GM21717 (cell line): ENCODE data around the gene RANBP3.
"Not testable (repeated sequence)": the region's sequence is repeated elsewhere in the genome, so short reads cannot be mapped to it uniquely, and the experiment has no call there.

Source experiments
- ATAC-seq: cut with Tn5 transposase; IDR thresholded peaks from one replicate; pipeline ENCODE4 v1.9.1; 2021; ENCODE audit warnings: mild to moderate bottlenecking, moderate library complexity; ENCODE audit not compliant: unreplicated experiment

The RANBP3 gene

DNA sequence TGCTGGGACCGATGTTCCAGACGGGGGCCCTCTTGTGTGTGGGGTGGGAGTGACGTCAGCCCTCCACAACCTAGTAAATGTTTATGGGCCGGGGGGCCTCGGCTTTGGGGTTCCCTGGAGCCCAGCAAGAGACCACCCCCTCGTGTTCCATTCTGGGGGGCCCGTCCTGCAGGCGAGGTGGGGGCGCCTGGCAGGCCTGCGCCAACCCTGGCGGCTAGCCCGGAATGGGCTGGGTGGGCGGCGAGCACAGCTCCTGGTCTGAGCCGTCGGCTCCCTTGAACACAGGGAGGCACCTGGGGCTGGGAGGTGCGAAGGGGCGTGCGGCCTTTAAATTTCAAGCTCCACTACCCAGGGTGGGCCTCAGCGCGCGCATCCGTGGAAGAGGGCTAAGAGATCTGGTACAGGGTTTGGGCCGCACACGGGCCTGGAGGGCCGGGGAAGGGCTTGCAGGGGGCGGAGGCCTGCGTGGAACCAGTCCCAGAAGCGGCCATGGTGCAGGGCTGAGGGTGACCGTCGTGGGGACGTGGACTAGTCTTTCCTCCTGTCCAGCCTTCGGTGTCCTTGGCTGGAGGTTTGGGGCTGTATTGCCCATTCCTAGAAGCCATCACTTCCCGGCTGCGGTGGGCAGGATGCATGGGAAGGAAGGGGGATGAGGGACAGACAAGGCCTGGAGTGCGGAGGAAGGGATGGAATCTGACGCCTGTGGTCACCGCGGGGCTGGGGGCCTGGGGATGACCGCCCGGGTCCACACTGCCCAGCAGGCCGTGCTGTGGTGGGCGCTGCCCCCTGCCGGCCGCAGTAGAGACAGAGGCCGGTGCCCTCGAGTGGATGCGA, 85.8 kb downstream of the RANBP3 start:
- ATAC-seq: no peak

DNA sequence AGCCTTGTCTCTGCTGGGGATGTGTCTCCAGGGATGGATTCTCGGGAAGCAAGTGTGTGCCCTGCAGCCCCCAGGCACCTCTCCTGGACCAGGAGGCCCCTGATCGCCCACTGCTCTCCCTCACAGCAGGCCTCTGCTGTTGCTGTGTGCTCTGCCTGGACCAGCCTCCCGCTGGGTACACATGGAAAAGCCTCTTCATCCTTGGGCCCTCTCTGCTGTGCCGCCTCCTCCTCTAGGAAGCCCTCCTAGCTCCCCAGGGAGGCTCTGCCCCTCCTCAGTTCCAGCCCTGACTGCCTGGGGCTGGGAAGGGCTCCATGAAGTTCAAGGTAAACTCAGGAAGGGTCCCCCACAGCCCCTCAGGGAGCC, 86.4 kb downstream of the RANBP3 start:
- no peak for ATAC-seq

DNA sequence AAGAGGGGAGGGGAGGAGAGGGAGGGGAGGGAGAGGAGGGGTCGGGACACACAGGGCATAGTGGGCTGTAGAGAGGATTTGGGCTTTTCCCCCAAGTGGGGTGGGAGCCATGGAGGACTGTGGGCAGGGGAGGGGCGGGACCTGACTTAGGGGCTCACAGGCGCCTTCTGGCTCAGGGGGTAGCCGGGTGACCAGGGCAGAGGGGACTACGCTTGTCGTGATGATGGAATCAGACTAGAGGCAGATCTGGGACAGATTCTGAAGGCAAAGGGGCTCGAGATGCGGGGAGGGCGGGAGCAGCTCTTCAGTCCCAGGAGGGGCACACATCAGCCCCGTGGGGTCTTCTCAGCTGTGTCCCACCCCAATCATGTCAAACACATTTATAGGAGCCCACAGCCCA, 87.8 kb downstream of the RANBP3 start:
- ATAC-seq: no peak

DNA sequence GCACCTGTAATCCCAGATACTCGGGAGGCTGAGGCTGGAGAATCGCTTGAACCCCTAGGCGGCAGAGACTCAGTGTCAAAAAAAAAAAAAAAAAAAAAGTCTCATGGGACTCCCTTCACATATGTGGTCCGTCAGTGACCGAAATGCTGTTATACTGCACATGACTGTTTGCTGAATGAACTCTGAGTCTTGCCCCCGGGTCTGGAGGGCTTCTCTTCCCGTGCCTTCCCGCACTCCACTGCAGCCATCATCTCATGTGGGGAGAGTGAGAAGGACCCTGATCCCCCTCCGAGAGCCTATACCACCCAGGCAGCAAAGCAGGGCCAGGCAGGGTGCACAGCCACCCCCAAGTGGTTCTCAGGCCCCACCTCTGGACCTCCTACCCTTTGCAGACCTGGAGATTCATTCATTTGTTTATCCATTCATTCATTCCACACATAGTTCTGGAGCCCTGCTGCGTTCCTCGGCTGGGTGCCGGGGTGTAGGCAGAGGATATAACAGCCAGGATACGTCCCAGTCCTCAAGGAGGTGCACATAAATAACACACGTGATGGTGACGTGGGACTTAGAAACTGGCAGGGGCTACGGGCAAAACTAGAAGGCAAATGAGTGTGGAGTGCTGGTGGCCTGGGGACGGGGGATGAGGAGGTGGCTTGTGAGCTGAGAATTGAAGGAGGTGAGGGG, 88.5 kb downstream of the RANBP3 start:
- no peak for ATAC-seq

DNA sequence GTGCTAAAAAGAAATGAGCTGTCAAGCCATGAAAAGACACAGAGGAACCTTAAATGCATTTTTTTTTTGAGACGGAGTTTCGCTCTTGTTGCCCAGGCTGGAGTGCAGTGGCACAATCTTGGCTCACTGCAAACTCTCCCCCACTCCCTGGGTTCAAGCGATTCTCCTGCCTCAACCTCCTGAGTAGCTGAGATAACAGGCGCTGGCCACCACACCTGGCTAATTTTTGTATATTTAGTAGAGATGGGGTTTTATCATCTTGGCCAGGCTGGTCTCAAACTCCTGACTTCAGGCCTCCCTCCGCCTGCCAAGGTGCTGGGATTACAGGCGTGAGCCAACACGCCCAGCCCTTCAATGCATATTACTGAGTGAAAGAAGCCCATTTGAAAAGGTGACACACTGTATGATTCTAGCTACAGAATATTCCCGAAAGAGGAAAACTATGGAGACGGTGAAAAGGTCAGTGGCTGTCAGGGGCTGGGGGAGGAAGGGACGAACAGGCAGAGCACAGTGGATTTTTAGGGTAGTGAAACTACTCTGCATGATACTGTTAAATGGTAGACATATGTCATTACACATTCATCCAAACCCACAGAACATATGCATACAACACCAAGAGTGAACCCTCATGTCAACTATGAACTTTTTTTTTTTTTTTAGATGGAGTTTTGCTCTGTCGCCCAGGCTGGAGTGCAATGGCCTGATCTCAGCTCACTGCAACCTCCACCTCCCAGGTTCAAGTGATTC, 93.7 kb downstream of the RANBP3 start:
- not testable (repeated sequence) for ATAC-seq

DNA sequence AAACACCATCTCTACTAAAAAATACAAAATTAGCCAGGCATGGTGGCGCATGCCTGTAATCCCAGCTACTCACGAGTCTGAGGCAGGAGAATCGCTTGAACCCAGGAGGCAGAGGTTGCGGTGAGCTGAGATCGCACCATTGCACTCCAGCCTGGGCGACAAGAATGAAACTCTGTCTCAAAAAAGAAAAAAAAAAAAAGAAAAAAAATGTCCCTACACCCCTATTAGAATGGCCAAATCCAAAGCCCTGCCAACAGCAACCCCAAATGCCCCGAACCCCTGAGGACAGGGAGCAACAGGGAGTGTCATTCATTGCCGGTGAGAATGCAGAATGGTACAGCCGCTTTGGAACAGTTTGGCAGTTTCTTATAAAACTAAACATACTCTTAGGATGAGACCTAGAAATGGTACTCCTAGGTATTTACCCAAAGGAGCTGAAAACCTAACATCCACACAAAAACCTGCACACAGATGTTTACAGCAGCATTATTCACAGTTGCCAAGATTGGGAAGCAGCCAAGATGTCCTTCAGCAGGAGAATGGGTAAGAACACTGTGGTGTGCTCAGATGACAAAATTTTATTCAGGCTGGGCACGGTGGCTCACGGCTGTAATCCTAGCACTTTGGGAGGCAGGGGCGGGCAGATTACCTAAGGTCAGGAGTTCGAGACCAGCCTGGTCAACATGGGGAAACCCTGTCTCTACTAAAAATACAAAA, 94.6 kb downstream of the RANBP3 start:
- not testable (repeated sequence) for ATAC-seq

DNA sequence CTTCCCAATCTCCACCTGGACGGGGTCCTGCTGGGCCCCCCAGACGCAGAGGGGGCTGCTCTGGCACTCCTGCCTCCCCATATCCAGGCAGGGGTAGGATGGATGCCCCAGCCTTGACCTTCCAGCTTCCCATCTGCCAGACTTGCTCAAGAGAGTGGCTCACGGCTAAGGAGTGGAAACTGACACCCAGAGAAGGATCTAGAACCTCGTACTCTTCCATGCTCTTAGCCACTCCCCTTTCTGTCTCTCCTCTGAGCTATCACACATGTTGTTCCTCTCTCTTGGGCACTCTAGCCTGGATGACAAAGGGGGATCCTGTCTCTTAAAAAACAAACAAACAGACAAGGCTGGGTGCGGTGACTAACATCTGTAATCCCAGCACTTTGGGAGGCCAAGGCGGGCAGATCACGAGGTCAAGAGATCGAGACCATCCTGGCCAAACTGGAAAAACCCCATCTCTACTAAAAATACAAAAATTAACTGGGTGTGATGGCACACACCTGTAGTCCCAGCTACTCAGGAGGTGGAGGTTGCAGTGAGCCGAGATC, 95.4 kb downstream of the RANBP3 start:
- ATAC-seq: no peak

DNA sequence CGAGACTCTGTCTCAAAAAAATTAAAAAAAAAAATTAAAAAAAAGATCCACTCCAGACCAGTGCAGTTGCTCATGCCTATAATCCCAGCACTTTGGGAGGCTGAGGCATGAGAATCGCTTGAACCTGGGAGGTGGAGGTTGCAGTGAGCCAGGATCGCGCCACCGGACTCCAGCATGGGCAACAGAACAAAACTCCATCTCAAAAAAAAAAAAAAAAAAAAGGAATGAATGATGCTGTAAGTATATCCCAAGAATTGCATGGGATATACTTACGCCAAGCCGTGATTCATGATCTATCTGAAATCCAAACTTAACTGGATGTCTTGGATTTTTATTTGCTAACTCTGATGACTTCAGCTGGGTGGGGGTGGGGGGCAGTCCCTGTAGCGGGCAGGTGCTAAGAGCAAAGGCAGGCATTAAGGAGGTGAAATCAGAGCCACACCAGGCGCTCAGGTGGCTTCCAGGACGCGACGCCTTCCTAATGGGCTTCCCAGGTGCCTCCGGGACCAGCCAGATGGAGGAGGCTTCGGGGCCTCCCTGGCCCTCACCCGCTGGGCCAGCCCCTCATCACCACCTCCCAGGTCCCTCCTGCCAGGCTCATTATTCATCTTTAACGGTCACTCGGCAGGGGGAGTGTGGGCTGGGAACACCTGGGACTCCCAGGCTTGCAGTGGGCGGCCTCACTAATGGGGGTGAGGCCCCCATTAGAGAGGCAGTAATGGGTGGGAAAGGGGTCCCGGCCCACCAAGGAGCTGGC, 96.2 kb downstream of the RANBP3 start:
- ATAC-seq: no peak

DNA sequence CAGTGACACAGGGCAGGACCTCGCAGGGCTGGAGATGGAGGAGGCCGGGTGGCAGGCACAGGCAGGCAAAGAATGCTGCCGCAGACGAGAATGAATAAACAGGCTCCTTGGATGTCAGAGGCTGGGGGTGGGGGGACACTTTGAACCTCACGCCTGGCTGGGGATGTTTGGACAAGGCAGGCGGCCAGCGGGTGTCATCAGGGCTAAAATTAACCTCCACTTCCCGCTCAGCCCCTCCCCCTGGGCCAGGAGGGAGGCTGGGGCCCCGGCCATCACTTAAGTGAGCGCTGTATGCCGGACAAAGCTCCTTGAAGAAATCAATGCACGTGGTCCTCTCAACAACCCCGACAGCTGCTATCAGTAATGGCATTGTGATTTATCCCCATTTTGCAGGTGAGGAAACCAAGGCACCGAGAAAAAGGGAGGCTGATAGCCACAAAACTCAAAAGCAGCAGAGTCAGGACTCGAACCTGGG, 97.3 kb downstream of the RANBP3 start:
- no peak for ATAC-seq

DNA sequence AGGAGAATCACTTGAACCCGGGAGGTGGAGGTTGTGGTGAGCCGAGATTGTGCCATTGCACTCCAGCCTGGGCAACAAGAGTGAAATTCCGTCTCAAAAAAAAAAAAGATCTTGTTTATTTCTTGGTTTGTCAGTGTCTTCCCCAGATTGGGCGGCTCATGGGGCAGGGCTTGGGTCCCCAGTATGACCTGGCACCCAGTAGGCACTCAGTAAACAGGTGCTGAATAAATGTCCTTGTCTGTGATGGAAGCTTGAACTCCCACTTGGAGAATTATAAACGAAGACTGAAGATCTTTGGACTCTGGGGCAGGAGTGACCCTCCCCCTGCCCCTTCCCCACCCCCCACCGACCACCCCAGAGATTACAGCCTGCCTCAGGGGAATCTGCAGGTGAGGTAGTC, 97.7 kb downstream of the RANBP3 start:
- ATAC-seq: no peak

DNA sequence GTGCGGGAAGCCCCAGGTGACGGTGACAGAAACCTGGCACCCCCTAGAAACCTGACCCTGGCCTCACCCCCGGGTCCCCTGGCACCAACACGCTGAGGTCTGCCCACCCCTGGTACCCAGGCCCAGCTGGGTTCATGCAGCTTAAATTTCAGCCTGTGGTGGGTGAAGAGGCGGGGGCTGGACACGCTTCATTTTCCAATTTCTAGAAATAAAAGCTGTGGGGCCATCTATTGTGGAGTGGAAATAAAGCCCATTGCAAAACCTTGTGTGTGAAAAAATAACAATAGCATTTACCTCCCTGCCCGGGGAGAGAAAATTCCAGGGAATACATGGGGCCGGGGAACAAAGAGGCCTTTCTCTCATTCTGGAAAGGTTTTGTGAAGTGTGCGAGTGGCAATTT, 100.1 kb downstream of the RANBP3 start:
- ATAC-seq: no peak

DNA sequence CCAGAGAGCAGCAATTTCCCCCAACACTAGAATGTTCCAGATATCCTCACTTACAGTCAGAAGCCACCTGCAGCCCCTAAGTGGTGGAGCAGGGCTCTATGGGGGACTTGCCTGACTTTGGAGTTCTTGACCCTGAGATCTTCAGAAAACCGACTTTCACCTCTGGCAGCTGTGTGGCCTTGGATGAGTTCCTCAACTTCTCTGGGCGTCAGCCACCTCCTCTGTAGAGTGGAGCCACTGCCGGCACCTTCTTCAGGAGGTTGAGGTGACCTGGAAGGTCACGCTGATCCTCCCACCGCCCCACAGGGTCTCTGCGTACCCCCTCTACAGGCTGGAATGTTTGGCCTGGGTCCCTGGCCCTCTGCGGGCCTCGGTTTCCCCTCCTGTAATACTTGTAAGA, 100.5 kb downstream of the RANBP3 start:
- no peak for ATAC-seq

DNA sequence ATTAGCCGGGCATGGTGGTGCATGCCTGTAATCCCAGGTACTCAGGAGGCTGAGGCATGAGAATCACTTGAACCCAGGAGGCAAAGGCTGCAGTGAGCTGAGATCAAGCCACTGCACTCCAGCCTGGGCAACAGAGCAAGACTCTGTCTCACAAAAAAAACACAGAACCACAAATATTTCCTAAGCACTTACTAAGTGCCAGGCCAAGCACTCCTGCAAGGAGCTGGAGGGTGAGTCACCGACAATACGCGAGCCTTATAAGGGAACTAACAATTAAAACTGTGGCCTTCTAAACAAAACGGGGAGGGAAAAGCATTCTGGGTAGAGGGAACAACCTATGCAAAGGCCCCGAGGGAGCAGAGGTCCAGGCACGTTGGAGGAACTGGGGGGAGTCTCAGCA, 103.4 kb downstream of the RANBP3 start:
- ATAC-seq: not testable (repeated sequence)

DNA sequence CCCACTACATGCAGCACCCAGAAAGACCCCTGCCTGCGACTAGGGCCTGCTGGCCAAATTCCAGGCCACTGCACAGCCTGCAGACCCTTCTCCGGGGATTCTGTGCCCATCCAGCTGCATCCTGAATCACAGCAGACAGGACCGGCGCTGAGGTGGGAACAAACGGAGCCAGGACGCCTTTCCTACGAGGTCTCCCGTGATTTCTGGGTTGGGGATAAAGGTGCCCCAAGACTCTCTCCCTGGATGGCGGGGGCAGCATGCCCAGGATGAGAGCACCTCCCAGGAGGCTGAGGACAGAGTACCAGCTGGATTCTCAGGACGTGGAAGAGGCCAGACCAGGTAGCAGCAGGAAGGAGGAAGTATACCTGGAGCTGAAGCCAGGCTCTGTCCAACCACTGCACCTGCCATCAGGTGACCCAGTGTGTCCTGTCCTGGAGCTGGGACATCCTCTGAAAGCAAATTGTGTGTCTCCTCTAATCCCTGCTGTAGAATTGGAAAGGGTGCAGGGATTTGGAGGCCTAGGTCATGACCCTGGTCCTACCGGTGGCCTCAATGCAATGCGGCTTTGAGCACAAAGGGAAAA, 104.2 kb downstream of the RANBP3 start:
- ATAC-seq: no peak

DNA sequence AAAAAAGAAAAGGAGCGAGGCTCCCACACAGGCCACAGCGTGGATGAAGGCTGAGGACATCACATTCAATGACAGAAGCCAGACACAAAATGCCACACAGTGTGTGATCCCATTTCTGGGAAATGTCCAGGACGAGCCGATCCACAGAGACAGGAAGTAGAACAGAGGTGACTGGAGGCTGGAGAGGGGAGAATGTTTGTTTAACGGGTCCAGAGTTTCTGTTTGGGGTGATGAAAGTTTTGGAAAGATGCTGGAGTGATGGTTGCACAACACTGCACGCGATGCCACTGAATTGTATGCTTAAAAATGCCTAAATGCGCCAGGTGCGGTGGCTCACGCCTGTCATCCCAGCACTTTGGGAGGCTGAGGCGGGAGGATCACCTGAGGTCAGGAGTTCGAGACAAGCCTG, 107.0 kb downstream of the RANBP3 start:
- ATAC-seq: no peak

DNA sequence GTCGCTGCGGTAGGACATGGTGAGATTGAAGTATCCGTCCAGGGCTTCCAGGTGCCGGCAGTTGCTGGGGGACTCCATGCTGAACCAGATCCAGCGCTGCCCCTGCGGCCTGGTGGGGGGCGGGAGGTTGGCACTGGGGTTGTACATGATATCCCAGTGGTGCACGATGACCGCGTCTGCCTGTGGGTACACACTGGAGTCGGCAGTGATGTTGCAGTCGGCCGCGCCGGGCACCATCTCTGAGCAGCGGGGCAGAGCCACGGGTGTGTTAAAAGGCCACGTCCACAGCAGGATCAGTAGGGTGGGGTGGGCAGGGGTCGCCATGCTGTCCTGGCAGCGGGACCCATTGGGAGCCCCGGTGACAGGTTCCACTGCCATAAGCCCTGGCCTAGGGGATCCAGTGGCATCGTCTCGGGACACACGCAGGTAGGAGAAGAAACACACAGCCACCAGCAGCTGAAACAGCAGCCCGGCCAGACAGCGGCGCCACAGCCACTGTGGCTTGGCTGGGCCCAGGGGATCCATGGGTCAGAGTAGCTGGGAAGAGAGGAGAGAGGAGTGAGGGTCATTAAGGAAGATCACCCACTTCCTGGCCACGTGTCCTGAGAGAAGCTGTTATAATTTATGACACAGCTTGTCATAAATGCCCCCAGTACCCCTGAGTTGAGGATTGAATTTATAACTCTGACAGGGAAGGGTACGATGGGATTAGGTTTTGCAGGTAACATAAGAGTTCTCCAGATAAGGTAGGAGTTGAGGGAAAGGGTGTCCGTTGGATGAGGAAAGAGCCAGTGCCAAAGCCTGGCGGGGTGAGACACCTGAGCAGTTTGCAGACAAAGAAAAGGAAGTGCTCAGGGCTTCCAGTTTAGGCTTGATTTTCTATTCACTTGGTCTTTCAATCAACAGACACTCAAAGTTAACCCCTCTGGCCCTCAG, 110.5 kb downstream of the RANBP3 start:
- ATAC-seq: no peak
